HEK293 (cell line): ENCODE results near the gene KRTAP25-1.

Experiments
- CTCF ChIA-PET: fragments of 350-600 bp; formaldehyde crosslinking; extraction: SDS; loops from one replicate; lab custom pipeline; 2021; ENCODE audit warnings: antibody characterized with exemption; lab: Yijun Ruan, JAX
- POLR2A ChIA-PET: fragments of 300-600 bp; formaldehyde crosslinking; extraction: SDS; loops from one replicate; lab custom pipeline; 2020; ENCODE audit warnings: antibody characterized with exemption, inconsistent platforms; lab: Yijun Ruan, JAX
- H3K27ac ChIP-seq: fragments of 200-500 bp; sonication (Bioruptor generic); 2 replicates; pipeline ENCODE4 v1.5.1; 2014; ENCODE audit warnings: low read depth, low read length, control low read depth, inconsistent platforms; ENCODE audit errors: extremely low read depth
- H3K36me3 ChIP-seq, 2 experiments: fragments of 200-500 bp in 1 of 2; sonication (Bioruptor generic) in 1 of 2; 1 replicate in 1 of 2; 2 replicates in 1 of 2; pipeline ENCODE4 v1.5.1; 2014 to 2017; ENCODE audit warnings: inconsistent platforms in 2 of 2, low read length in 2 of 2; ENCODE audit not compliant: control insufficient read depth in 2 of 2, insufficient read depth in 1 of 2
- H3K4me1 ChIP-seq: fragments of 200-500 bp; sonication (Bioruptor generic); 2 replicates; pipeline ENCODE4 v1.5.1; 2014; ENCODE audit warnings: mild to moderate bottlenecking, low read length, inconsistent platforms; ENCODE audit not compliant: control insufficient read depth, insufficient read depth
- H3K4me3 ChIP-seq: 2 replicates; pipeline ENCODE4 v1.5.1; 2011; ENCODE audit warnings: low read depth, mild to moderate bottlenecking, control low read depth, low read length, moderate library complexity
- H3K9me3 ChIP-seq: fragments of 200-500 bp; sonication (Bioruptor generic); 2 replicates; pipeline ENCODE4 v1.5.1; 2014; ENCODE audit warnings: low read depth, low read length, inconsistent platforms; ENCODE audit not compliant: control insufficient read depth, insufficient read depth
- IKZF3 ChIP-seq: fragments of 450-650 bp; IDR thresholded peaks from 2 replicates; pipeline ENCODE4 v1.5.0; 2018; ENCODE audit warnings: missing biosample characterization, mild to moderate bottlenecking, missing genetic modification characterization, moderate library complexity
- TRIM28 ChIP-seq: IDR thresholded peaks from 2 replicates; pipeline ENCODE4 v1.6.1; 2011; ENCODE audit warnings: low read length, control low read depth, borderline replicate concordance
- ZFP3 ChIP-seq: fragments of 450-650 bp; formaldehyde crosslinking; IDR thresholded peaks from 2 replicates; pipeline ENCODE4 v1.5.1; 2016; ENCODE audit warnings: low read depth, missing biosample characterization, missing genetic modification characterization
- ZFP37 ChIP-seq: fragments of 450-650 bp; formaldehyde crosslinking; IDR thresholded peaks from 2 replicates; pipeline ENCODE4 v1.5.1; 2016; ENCODE audit warnings: missing biosample characterization, missing genetic modification characterization
- ZNF114 ChIP-seq: fragments of 450-650 bp; formaldehyde crosslinking; IDR thresholded peaks from 2 replicates; pipeline ENCODE4 v1.5.0; 2017; ENCODE audit warnings: missing biosample characterization, missing genetic modification characterization
- ZNF2 ChIP-seq: fragments of 450-650 bp; formaldehyde crosslinking; IDR thresholded peaks from 2 replicates; pipeline ENCODE4 v1.5.1; 2016; ENCODE audit warnings: missing biosample characterization, missing genetic modification characterization
- ZNF292 ChIP-seq: fragments of 450-650 bp; formaldehyde crosslinking; IDR thresholded peaks from 2 replicates; pipeline ENCODE4 v1.5.1; 2016; ENCODE audit warnings: low read depth, missing biosample characterization, missing genetic modification characterization, borderline replicate concordance
- ZNF521 ChIP-seq: fragments of 450-650 bp; formaldehyde crosslinking; IDR thresholded peaks from 2 replicates; pipeline ENCODE4 v1.5.1; 2017; ENCODE audit warnings: missing biosample characterization, mild to moderate bottlenecking, missing genetic modification characterization
- ZNF555 ChIP-seq: fragments of 450-650 bp; formaldehyde crosslinking; conservative IDR thresholded peaks from 2 replicates; pipeline ENCODE4 v1.5.1; 2017; ENCODE audit warnings: missing biosample characterization, mild to moderate bottlenecking, missing genetic modification characterization, inconsistent platforms
- ZNF585B ChIP-seq: fragments of 450-650 bp; formaldehyde crosslinking; IDR thresholded peaks from 2 replicates; pipeline ENCODE4 v1.5.1; 2016; ENCODE audit warnings: missing biosample characterization, missing genetic modification characterization
- ZNF621 ChIP-seq: fragments of 450-650 bp; formaldehyde crosslinking; IDR thresholded peaks from 2 replicates; pipeline ENCODE4 v1.5.1; 2017; ENCODE audit warnings: missing biosample characterization, missing genetic modification characterization
- ZNF670 ChIP-seq: fragments of 450-650 bp; formaldehyde crosslinking; IDR thresholded peaks from 2 replicates; pipeline ENCODE4 v1.5.1; 2016; ENCODE audit warnings: missing biosample characterization, missing genetic modification characterization, low read depth
- ZNF747 ChIP-seq: fragments of 450-650 bp; formaldehyde crosslinking; IDR thresholded peaks from 2 replicates; pipeline ENCODE4 v1.5.1; 2016; ENCODE audit warnings: missing biosample characterization, missing genetic modification characterization
- ZNF792 ChIP-seq: fragments of 450-650 bp; formaldehyde crosslinking; IDR thresholded peaks from 2 replicates; pipeline ENCODE4 v1.5.1; 2016; ENCODE audit warnings: missing biosample characterization, missing genetic modification characterization
- ZNF830 ChIP-seq: fragments of 450-650 bp; IDR thresholded peaks from 2 replicates; pipeline ENCODE4 v1.5.0; 2018; ENCODE audit warnings: missing biosample characterization, missing genetic modification characterization, low read depth, mild to moderate bottlenecking, moderate library complexity
- ZNF837 ChIP-seq: fragments of 450-650 bp; formaldehyde crosslinking; IDR thresholded peaks from 2 replicates; pipeline ENCODE4 v1.5.1; 2016; ENCODE audit warnings: missing biosample characterization, missing genetic modification characterization
- ZSCAN30 ChIP-seq: fragments of 450-650 bp; IDR thresholded peaks from 2 replicates; pipeline ENCODE4 v1.5.1; 2018; ENCODE audit warnings: missing biosample characterization, mild to moderate bottlenecking, missing genetic modification characterization, moderate library complexity
- TF ChIP-seq, protein P1 (sequence below): fragments of 450-650 bp; formaldehyde crosslinking; conservative IDR thresholded peaks from 2 replicates; pipeline ENCODE4 v1.5.1; 2016; ENCODE audit warnings: low read depth, missing biosample characterization, missing genetic modification characterization
- TF ChIP-seq, protein P2 (sequence below): fragments of 450-650 bp; formaldehyde crosslinking; IDR thresholded peaks from 2 replicates; pipeline ENCODE4 v1.5.1; 2016; ENCODE audit warnings: missing biosample characterization, missing genetic modification characterization
- TF ChIP-seq, protein P3 (sequence below): sonication (generic); formaldehyde crosslinking; IDR thresholded peaks from 2 replicates; pipeline ENCODE4 v1.8.1; 2022; ENCODE audit warnings: mild to moderate bottlenecking, moderate library complexity, missing genetic modification reagents
- TF ChIP-seq, protein P4 (sequence below): fragments of 450-650 bp; IDR thresholded peaks from 2 replicates; pipeline ENCODE4 v1.5.1; 2018; ENCODE audit warnings: missing biosample characterization, missing genetic modification characterization
- TF ChIP-seq, protein P5 (sequence below): fragments of 450-650 bp; formaldehyde crosslinking; IDR thresholded peaks from 2 replicates; pipeline ENCODE4 v1.5.1; 2016; ENCODE audit warnings: missing biosample characterization, missing genetic modification characterization
- TF ChIP-seq, protein P6 (sequence below): fragments of 450-650 bp; formaldehyde crosslinking; IDR thresholded peaks from 2 replicates; pipeline ENCODE4 v1.5.1; 2017; ENCODE audit warnings: missing biosample characterization, missing genetic modification characterization

The KRTAP25-1 gene

DNA sequence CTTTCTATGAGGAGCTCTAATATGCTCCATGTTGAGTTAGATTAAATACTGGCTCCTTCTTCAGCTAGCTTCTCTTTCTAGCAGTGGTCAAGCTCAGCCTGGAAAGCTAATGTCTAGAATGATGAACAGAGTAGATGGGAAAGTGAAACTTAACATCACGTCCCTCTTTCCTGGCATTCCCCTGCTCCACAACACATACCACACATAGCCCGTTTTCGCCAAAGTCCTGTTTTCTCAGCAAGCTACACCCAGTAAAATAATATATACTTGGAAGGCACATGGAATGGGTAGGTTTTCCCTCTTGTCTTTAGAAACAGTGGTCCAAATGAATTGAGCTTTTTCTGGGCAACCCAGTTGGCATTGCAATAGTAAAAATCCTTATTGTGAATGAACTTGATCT lies 44.4 kb upstream of the KRTAP25-1 start (continued):
- TF ChIP-seq, protein P1, sequence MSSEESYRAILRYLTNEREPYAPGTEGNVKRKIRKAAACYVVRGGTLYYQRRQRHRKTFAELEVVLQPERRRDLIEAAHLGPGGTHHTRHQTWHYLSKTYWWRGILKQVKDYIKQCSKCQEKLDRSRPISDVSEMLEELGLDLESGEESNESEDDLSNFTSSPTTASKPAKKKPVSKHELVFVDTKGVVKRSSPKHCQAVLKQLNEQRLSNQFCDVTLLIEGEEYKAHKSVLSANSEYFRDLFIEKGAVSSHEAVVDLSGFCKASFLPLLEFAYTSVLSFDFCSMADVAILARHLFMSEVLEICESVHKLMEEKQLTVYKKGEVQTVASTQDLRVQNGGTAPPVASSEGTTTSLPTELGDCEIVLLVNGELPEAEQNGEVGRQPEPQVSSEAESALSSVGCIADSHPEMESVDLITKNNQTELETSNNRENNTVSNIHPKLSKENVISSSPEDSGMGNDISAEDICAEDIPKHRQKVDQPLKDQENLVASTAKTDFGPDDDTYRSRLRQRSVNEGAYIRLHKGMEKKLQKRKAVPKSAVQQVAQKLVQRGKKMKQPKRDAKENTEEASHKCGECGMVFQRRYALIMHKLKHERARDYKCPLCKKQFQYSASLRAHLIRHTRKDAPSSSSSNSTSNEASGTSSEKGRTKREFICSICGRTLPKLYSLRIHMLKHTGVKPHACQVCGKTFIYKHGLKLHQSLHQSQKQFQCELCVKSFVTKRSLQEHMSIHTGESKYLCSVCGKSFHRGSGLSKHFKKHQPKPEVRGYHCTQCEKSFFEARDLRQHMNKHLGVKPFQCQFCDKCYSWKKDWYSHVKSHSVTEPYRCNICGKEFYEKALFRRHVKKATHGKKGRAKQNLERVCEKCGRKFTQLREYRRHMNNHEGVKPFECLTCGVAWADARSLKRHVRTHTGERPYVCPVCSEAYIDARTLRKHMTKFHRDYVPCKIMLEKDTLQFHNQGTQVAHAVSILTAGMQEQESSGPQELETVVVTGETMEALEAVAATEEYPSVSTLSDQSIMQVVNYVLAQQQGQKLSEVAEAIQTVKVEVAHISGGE = no peak
- TF ChIP-seq IKZF3 (tag by site-specific recombination) (no peak), ZSCAN30 (tag by site-specific recombination) (no peak), ZNF555 (no peak), ZNF830 (tag by site-specific recombination) (no peak), ZNF747 (tag by site-specific recombination) (no peak), TRIM28 (no peak), ZFP3 (tag by site-specific recombination) (no peak), ZFP37 (tag by site-specific recombination) (no peak)
- TF ChIP-seq, protein P2, sequence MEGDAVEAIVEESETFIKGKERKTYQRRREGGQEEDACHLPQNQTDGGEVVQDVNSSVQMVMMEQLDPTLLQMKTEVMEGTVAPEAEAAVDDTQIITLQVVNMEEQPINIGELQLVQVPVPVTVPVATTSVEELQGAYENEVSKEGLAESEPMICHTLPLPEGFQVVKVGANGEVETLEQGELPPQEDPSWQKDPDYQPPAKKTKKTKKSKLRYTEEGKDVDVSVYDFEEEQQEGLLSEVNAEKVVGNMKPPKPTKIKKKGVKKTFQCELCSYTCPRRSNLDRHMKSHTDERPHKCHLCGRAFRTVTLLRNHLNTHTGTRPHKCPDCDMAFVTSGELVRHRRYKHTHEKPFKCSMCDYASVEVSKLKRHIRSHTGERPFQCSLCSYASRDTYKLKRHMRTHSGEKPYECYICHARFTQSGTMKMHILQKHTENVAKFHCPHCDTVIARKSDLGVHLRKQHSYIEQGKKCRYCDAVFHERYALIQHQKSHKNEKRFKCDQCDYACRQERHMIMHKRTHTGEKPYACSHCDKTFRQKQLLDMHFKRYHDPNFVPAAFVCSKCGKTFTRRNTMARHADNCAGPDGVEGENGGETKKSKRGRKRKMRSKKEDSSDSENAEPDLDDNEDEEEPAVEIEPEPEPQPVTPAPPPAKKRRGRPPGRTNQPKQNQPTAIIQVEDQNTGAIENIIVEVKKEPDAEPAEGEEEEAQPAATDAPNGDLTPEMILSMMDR (tag by site-specific recombination) = no peak
- TF ChIP-seq, protein P3, sequence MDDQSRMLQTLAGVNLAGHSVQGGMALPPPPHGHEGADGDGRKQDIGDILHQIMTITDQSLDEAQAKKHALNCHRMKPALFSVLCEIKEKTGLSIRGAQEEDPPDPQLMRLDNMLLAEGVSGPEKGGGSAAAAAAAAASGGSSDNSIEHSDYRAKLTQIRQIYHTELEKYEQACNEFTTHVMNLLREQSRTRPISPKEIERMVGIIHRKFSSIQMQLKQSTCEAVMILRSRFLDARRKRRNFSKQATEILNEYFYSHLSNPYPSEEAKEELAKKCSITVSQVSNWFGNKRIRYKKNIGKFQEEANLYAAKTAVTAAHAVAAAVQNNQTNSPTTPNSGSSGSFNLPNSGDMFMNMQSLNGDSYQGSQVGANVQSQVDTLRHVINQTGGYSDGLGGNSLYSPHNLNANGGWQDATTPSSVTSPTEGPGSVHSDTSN = no peak
- TF ChIP-seq, protein P4, sequence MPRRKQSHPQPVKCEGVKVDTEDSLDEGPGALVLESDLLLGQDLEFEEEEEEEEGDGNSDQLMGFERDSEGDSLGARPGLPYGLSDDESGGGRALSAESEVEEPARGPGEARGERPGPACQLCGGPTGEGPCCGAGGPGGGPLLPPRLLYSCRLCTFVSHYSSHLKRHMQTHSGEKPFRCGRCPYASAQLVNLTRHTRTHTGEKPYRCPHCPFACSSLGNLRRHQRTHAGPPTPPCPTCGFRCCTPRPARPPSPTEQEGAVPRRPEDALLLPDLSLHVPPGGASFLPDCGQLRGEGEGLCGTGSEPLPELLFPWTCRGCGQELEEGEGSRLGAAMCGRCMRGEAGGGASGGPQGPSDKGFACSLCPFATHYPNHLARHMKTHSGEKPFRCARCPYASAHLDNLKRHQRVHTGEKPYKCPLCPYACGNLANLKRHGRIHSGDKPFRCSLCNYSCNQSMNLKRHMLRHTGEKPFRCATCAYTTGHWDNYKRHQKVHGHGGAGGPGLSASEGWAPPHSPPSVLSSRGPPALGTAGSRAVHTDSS (tag by site-specific recombination) = no peak

DNA sequence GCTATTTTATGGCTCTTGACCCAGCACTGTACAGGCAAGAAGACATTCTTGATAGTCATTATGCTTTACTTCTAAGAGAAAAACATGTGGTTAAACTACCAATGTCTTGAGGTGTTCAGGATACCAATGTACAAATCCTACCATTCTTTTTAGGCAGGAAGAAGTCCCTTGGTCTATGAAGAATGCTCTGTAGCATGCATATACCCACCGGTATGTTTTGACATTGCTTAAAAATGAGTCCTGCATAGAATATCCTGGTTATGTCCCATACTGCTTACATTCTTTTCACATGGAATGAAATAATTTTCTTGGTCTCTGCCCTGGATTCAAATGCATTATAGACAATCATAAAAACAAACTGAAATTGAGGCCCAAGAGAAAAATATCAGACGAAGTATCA lies 43.4 kb upstream of the KRTAP25-1 start:
- H3K4me3 ChIP-seq = no peak overlapping the region
- no peaks in the 10 kb centered on the region for H3K9me3 ChIP-seq
- TF ChIP-seq ZNF621 = no peak
- no peak for TF ChIP-seq ZNF670
- ChIA-PET CTCF (interaction anchor here (1.4 kb wide), 1 partner anchor 76 kb away, joined by 6 read pairs; no protein-coding TSS in a partner anchor), POLR2A (no interaction called here)
- no peak overlapping the region for H3K27ac ChIP-seq
- H3K36me3 ChIP-seq = no peaks in the 10 kb centered on the region
- H3K4me1 ChIP-seq = no peaks in the 10 kb centered on the region

DNA sequence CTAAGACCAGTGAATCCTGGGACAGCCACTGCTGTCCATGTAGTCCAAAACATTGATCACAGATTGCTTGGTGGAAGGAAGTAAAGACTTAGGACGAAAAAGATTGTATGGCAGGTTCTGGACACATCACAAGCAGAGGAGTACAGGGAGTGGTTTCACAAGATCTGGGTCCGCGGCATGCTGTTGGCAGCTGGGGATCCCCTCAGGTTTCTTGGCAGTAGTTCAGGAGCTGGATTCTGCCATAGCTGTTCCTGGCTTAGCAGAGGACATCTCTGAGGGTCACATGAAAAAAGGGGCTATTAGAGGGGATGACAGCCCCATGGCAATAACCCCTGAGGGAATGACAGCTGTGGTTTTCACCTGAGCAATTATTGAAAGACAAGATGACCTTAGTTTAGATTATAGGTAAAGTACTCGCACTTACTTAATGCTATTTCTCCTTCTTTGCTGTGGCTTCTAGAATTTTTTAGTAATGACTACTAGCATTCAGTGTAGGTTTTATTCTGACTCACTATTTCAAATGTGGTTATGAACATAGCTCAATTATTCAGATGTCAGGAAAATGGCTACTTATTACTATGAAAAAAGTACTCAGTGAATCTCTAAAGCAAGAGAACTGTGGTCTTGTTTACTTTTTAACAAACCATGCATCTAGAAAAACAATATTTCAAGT lies 40.0 kb upstream of the KRTAP25-1 start:
- H3K4me1 ChIP-seq = no peaks in the 10 kb centered on the region
- POLR2A ChIA-PET = no interaction called here
- no peak overlapping the region for H3K27ac ChIP-seq
- H3K4me3 ChIP-seq = no peak overlapping the region
- no peaks in the 10 kb centered on the region for H3K9me3 ChIP-seq
- CTCF ChIA-PET = interaction anchor here (0.6 to 1.2 kb wide), 2 partner anchors 79 to 160 kb away, joined by 3 to 4 read pairs; no protein-coding TSS in a partner anchor
- H3K36me3 ChIP-seq = no peaks in the 10 kb centered on the region
- no peak for TF ChIP-seq ZNF792 (tag by site-specific recombination)
- no peak for TF ChIP-seq ZNF114 (tag by site-specific recombination)
- TF ChIP-seq, protein P5, sequence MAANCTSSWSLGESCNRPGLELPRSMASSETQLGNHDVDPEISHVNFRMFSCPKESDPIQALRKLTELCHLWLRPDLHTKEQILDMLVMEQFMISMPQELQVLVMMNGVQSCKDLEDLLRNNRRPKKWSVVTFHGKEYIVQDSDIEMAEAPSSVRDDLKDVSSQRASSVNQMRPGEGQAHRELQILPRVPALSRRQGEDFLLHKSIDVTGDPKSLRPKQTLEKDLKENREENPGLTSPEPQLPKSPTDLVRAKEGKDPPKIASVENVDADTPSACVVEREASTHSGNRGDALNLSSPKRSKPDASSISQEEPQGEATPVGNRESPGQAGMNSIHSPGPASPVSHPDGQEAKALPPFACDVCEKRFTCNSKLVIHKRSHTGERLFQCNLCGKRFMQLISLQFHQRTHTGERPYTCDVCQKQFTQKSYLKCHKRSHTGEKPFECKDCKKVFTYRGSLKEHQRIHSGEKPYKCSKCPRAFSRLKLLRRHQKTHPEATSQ (tag by site-specific recombination) = no peak
- TF ChIP-seq ZNF521 (tag by site-specific recombination) = no peak
- TF ChIP-seq ZNF585B = no peak
- no peak for TF ChIP-seq ZNF292 (tag by site-specific recombination)
- TF ChIP-seq, protein P6, sequence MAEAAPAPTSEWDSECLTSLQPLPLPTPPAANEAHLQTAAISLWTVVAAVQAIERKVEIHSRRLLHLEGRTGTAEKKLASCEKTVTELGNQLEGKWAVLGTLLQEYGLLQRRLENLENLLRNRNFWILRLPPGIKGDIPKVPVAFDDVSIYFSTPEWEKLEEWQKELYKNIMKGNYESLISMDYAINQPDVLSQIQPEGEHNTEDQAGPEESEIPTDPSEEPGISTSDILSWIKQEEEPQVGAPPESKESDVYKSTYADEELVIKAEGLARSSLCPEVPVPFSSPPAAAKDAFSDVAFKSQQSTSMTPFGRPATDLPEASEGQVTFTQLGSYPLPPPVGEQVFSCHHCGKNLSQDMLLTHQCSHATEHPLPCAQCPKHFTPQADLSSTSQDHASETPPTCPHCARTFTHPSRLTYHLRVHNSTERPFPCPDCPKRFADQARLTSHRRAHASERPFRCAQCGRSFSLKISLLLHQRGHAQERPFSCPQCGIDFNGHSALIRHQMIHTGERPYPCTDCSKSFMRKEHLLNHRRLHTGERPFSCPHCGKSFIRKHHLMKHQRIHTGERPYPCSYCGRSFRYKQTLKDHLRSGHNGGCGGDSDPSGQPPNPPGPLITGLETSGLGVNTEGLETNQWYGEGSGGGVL = no peak
- TF ChIP-seq ZNF2 (tag by site-specific recombination) = no peak
- no peak for TF ChIP-seq ZNF837 (tag by site-specific recombination)
